ENCODE measurements around the gene KLHL1. TPM values are rescaled to one million over a fixed set of nuclear protein-coding genes. Genes with fewer than 3 reads are reported as not detected.

KLHL1 gene
- total RNA-seq, 1 donor: not detected

DNA sequence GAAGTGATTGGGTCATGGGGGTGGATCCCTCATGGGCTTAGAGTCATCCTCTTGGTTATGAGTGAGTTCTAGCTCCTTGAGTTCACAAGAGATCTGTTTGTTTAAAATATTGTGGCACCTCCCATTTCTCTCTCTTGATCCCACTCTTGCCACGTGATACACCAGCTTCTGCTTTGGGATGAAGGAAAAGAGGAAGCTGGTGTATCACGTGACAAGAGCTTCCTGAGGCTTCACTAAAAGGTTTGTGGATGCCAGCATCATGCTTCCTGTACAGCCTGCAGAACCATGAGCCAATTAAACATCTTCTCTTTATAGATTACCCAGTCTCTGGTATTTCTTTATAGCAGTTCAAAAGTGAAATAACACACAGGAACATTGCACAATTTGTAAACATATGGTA, 353.2 kb downstream of the KLHL1 start:
- H3K4me3 ChIP-seq (ENCODE audit: insufficient read depth, low read length): no peak overlapping the region
- H3K9me3 ChIP-seq (ENCODE audit: low read depth, low read length): peaks cover 3% of the 10 kb centered on the region
- no peaks in the 10 kb centered on the region for H3K79me2 ChIP-seq (ENCODE audit: insufficient read depth, low read length)
- H3K36me3 ChIP-seq (ENCODE audit: insufficient read depth, low read length): no peaks in the 10 kb centered on the region
- H4K20me1 ChIP-seq (ENCODE audit: insufficient read depth, low read length): no peaks in the 10 kb centered on the region
- H3K27ac ChIP-seq (ENCODE audit: low read depth, low read length): no peak overlapping the region
- no peaks in the 10 kb centered on the region for H3K27me3 ChIP-seq (ENCODE audit: insufficient read depth, low read length)
- no peak overlapping the region for H2AFZ ChIP-seq (ENCODE audit: low read length)
- no peak for DNase-seq (ENCODE audit: insufficient read length, low spot score, missing footprints)
- no peaks in the 10 kb centered on the region for H3K4me1 ChIP-seq (ENCODE audit: insufficient read depth, low read length)
- no peak for TF ChIP-seq CTCF (IDR thresholded peaks at IDR 0.05; ENCODE audit: extremely low read depth, low read depth, low read length)
- H3K4me2 ChIP-seq (ENCODE audit: insufficient read depth, low read length): no peak overlapping the region

DNA sequence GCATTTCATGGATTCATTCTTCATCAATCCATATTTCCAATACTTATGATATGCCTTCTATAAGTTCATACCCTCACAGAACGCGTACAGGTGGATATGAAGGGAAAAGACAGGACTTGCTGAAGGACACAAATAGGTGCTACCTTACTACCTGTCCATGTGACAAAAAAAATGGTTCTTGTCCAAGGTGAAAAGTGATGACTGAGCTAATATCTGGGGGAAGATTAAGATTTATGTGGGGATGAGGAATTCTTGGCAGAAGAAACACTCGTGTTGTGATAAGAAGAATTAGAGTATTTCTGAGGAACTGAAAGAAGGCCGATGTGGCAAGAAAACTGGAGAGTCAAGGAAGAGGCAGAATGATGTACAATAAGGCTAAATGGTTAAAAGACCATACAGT, 357.0 kb downstream of the KLHL1 start:
- Histone ChIP-seq H3K9me3 (ENCODE audit: low read depth, low read length) (no peaks in the 10 kb centered on the region), H3K4me3 (ENCODE audit: insufficient read depth, low read length) (no peak overlapping the region), H2AFZ (ENCODE audit: low read length) (no peak overlapping the region), H4K20me1 (ENCODE audit: insufficient read depth, low read length) (no peaks in the 10 kb centered on the region), H3K27ac (ENCODE audit: low read depth, low read length) (no peak overlapping the region), H3K4me1 (ENCODE audit: insufficient read depth, low read length) (no peaks in the 10 kb centered on the region), H3K36me3 (ENCODE audit: insufficient read depth, low read length) (no peaks in the 10 kb centered on the region), H3K79me2 (ENCODE audit: insufficient read depth, low read length) (no peaks in the 10 kb centered on the region), H3K27me3 (ENCODE audit: insufficient read depth, low read length) (no peaks in the 10 kb centered on the region), H3K4me2 (ENCODE audit: insufficient read depth, low read length) (no peak overlapping the region)
- DNase-seq (ENCODE audit: insufficient read length, low spot score, missing footprints): no peak
- no peak for TF ChIP-seq CTCF (IDR thresholded peaks at IDR 0.05; ENCODE audit: extremely low read depth, low read depth, low read length)

DNA sequence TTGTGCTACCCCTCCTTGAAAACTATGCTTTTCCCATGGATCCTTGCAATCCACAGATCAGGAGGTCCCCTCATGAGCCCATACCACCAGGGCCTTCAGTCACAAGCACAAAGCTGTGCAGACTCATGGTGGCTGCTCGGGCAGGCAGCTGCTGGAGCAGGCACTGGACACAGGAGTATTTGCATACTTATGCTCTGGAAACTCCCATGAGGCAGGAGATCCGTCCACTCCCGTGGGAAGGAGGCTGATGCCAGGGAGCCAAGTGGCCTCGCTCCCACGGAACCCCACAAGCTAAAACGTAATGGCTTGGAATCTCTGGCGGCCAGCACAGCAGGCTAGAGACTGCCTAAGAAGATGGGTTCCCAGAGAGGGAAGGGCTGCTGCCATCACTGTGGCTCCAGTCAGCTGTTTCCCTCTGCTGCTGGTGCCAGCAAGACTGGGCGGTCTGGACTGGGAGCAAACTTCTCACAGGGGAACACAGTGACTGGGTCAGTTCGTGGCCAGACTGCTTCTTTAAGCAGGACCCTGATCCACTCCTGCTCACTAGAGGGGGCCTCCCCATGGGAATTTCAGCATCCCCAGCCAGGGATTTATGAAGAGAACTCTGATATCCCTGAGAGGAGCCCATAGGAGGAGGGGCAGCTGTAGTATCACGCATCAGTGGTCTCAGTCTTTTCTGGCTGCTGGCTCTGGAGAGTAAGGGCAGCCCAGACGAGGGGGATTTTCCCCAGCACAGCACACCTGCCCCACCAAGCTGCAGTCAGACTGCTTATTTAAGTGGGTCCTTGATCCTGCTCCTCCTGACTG, 370.9 kb downstream of the KLHL1 start:
- Histone ChIP-seq H3K4me2 (ENCODE audit: insufficient read depth, low read length) (no peak overlapping the region), H2AFZ (ENCODE audit: low read length) (no peak overlapping the region), H3K27me3 (ENCODE audit: insufficient read depth, low read length) (no peaks in the 10 kb centered on the region), H3K4me1 (ENCODE audit: insufficient read depth, low read length) (no peaks in the 10 kb centered on the region), H3K9me3 (ENCODE audit: low read depth, low read length) (no peaks in the 10 kb centered on the region), H3K4me3 (ENCODE audit: insufficient read depth, low read length) (no peak overlapping the region), H3K36me3 (ENCODE audit: insufficient read depth, low read length) (no peaks in the 10 kb centered on the region), H3K79me2 (ENCODE audit: insufficient read depth, low read length) (no peaks in the 10 kb centered on the region), H3K27ac (ENCODE audit: low read depth, low read length) (no peak overlapping the region), H4K20me1 (ENCODE audit: insufficient read depth, low read length) (no peaks in the 10 kb centered on the region)
- no peak for DNase-seq (ENCODE audit: insufficient read length, low spot score, missing footprints)
- TF ChIP-seq CTCF (IDR thresholded peaks at IDR 0.05; ENCODE audit: extremely low read depth, low read depth, low read length): no peak

GRCh38 chr13:69721631-69722030, 386.6 kb downstream of the KLHL1 start:
- H3K27me3 ChIP-seq (ENCODE audit: insufficient read depth, low read length): no peaks in the 10 kb centered on the region
- no peak overlapping the region for H3K27ac ChIP-seq (ENCODE audit: low read depth, low read length)
- no peak overlapping the region for H3K4me2 ChIP-seq (ENCODE audit: insufficient read depth, low read length)
- no peak for TF ChIP-seq CTCF (IDR thresholded peaks at IDR 0.05; ENCODE audit: extremely low read depth, low read depth, low read length)
- no peak overlapping the region for H3K4me3 ChIP-seq (ENCODE audit: insufficient read depth, low read length)
- H3K9me3 ChIP-seq (ENCODE audit: low read depth, low read length): no peaks in the 10 kb centered on the region
- no peaks in the 10 kb centered on the region for H4K20me1 ChIP-seq (ENCODE audit: insufficient read depth, low read length)
- no peaks in the 10 kb centered on the region for H3K79me2 ChIP-seq (ENCODE audit: insufficient read depth, low read length)
- no peak for DNase-seq (ENCODE audit: insufficient read length, low spot score, missing footprints)
- no peaks in the 10 kb centered on the region for H3K36me3 ChIP-seq (ENCODE audit: insufficient read depth, low read length)
- H2AFZ ChIP-seq (ENCODE audit: low read length): no peak overlapping the region
- H3K4me1 ChIP-seq (ENCODE audit: insufficient read depth, low read length): no peaks in the 10 kb centered on the region
